Loucy (cell line): ENCODE data around the gene ANKS3.
A peak's percentile ranks its signal among the peaks of the same experiment; 100 is the strongest.

ENCODE experiments used
- H2AFZ ChIP-seq: fragments of 200-600 bp; sonication (generic); 2 replicates; pipeline ENCODE4 v1.6.0; 2016; ENCODE audit warnings: antibody characterized with exemption, mild to moderate bottlenecking, low read length, moderate library complexity
- H3F3A ChIP-seq: fragments of 200-600 bp; 2 replicates; pipeline ENCODE4 v1.6.0; 2016; ENCODE audit warnings: antibody characterized with exemption, low read depth, mild to moderate bottlenecking
- H3K27me3 ChIP-seq: fragments of 200-600 bp; sonication (generic); 2 replicates; pipeline ENCODE4 v1.6.1; 2014; ENCODE audit warnings: low read length, mild to moderate bottlenecking; ENCODE audit not compliant: insufficient read depth, poor library complexity, severe bottlenecking
- H3K36me3 ChIP-seq: fragments of 200-600 bp; sonication (generic); 2 replicates; pipeline ENCODE4 v1.6.1; 2016; ENCODE audit warnings: low read length; ENCODE audit not compliant: insufficient read depth
- H3K4me1 ChIP-seq: fragments of 200-600 bp; sonication (generic); 2 replicates; pipeline ENCODE4 v1.5.1; 2014; ENCODE audit warnings: low read length, mild to moderate bottlenecking; ENCODE audit not compliant: insufficient read depth, poor library complexity, severe bottlenecking
- H3K4me2 ChIP-seq: fragments of 200-600 bp; sonication (generic); 2 replicates; pipeline ENCODE4 v1.6.0; 2014; ENCODE audit warnings: antibody characterized with exemption, low read length, low read depth, mild to moderate bottlenecking; ENCODE audit not compliant: poor library complexity, severe bottlenecking
- H3K4me3 ChIP-seq: fragments of 200-600 bp; sonication (generic); 2 replicates; pipeline ENCODE4 v1.5.1; 2014; ENCODE audit warnings: low read length, mild to moderate bottlenecking, mixed read lengths; ENCODE audit not compliant: poor library complexity, severe bottlenecking
- H3K79me2 ChIP-seq: fragments of 200-600 bp; sonication (generic); 2 replicates; pipeline ENCODE4 v1.6.1; 2014; ENCODE audit warnings: low read length; ENCODE audit not compliant: insufficient read depth
- H3K9ac ChIP-seq: fragments of 200-600 bp; sonication (generic); 2 replicates; pipeline ENCODE4 v1.6.0; 2014; ENCODE audit warnings: mild to moderate bottlenecking, low read depth, low read length, moderate library complexity; ENCODE audit not compliant: poor library complexity, severe bottlenecking
- H3K9me2 ChIP-seq: fragments of 200-600 bp; sonication (generic); replicated peaks from 2 replicates; pipeline ENCODE4 v1.6.1; 2016; ENCODE audit warnings: low read depth, low read length, mixed read lengths
- H3K9me3 ChIP-seq: fragments of 200-600 bp; sonication (generic); 2 replicates; pipeline ENCODE4 v1.6.1; 2014; ENCODE audit warnings: mild to moderate bottlenecking, antibody characterized with exemption, low read length, low read depth; ENCODE audit not compliant: insufficient read depth
- H4K20me1 ChIP-seq: fragments of 200-600 bp; sonication (generic); 2 replicates; pipeline ENCODE4 v1.6.0; 2014; ENCODE audit warnings: antibody characterized with exemption, low read length, mild to moderate bottlenecking; ENCODE audit not compliant: insufficient read depth, poor library complexity, severe bottlenecking
- EZH2phosphoT487 ChIP-seq: fragments of 200-600 bp; IDR thresholded peaks from 2 replicates; pipeline ENCODE4 v1.6.1; 2018; ENCODE audit warnings: antibody characterized with exemption, mild to moderate bottlenecking, moderate library complexity, borderline replicate concordance
- TF ChIP-seq, protein P1 (sequence below): fragments of 200-600 bp; sonication (generic); conservative IDR thresholded peaks from 2 replicates; pipeline ENCODE4 v1.5.1; 2014; ENCODE audit warnings: mild to moderate bottlenecking, antibody characterized with exemption, low read length

Gene ANKS3, protein sequence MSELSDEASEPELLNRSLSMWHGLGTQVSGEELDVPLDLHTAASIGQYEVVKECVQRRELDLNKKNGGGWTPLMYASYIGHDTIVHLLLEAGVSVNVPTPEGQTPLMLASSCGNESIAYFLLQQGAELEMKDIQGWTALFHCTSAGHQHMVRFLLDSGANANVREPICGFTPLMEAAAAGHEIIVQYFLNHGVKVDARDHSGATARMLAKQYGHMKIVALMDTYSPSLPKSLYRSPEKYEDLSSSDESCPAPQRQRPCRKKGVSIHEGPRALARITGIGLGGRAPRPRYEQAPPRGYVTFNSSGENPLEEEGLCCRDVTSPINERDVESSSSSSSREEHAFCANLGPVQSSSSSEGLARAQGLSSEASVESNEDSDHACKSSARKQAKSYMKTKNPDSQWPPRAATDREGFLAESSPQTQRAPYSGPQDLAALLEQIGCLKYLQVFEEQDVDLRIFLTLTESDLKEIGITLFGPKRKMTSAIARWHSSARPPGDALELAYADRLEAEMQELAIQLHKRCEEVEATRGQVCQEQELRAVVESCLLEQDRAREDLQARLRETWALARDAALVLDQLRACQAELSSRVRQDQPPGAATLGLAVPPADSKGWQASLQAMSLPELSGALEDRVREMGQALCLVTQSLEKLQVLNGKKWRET

DNA sequence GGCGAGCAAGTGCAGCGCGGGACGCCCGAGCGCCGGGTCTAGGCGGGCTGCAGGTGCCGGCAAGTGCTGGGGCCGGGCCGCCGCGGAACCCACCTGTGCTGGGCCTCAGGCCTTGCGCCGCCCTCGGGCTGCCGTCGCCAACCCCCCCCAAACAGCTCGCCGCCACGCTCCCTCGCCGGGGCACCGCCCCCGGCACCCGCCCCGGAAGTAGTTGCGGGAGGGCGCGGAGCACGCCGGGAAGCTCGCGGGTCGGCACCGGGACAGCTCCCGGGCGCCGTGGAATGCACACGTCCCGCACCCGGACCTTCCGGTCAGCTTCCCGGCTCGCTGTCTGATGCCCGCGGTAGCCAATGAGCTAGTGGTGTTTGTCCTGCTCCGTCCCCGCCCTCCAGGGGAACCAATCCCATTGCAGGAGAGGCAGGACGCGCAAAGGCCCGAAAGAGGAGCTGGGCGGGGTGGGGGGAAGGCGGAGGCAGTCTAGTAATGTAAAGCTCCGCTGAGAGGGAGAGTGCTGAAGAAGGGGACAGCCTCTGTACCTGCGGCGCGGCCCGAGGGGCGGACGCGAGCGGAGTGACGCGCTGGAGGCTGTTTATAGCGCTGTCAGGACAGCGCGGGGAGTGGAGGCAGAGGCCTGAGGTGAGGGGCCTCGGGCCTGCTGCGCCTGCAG is at the start of gene ANKS3, which contains the start of gene DNAAF8:
Gene ANKS3 (minus strand): TSS at position 209 of the 667 bp plus-strand sequence. CDS start 4,122 bp downstream, outside the sequence.
Gene DNAAF8 (plus strand): TSS at position 475 of the 667 bp plus-strand sequence. CDS start 1,978 bp downstream, outside the sequence.
- H3K9me2 ChIP-seq, result no peaks in the 10 kb centered on the region
- H4K20me1 ChIP-seq, result no peaks in the 10 kb centered on the region
- H3K9me3 ChIP-seq, result no peaks in the 10 kb centered on the region
- peak within 1 kb of the TSS; percentile 94 for H3K4me2 ChIP-seq
- peak within 1 kb of the TSS; percentile 78 for H3K9ac ChIP-seq
- H3K4me3 ChIP-seq, result peak within 1 kb of the TSS; percentile 85
- H3K27me3 ChIP-seq, result no peaks in the 10 kb centered on the region
- no peaks in the 10 kb centered on the region for H3K36me3 ChIP-seq
- no peaks in the 10 kb centered on the region for H3K79me2 ChIP-seq
- H3K4me1 ChIP-seq, result peaks cover 5% of the 10 kb centered on the region
- no peak for TF ChIP-seq EZH2phosphoT487
- peak within 1 kb of the TSS; percentile 97 for H2AFZ ChIP-seq
- no peaks in the 10 kb centered on the region for H3F3A ChIP-seq

DNA sequence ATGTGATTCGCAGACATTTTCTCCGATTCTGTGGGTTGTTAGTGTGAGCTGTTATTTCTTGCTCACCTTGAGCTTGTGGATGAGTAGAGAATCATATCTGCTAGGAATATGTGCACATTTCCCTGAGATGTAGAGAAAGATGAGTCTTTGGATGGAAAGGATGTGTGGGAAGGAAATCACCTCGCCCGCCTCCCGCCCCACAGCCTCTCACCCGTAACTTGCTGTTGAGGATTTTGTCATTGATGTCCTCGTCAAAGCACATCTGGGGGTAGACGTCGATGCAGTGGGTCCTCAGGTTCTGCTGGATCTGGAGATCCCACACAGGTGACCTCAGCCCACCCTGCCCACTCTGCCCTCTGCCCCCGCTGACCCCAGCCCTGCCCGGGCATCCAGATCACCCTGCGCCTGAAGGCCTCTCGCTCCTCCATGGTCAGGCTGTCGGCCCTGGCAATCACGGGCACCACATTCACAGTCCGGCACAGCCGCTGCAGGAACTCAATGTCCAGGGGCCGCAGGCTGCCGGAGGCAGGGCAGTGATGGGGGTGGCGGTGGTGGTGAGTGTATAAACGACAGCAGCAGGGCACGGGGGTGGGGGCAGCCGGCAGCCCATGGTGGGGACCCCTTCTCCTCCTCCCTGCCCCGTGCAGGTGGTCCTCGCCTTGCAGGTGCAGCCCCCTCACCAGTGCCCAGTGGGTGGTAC is 49.3 kb upstream of the ANKS3 start:
- TF ChIP-seq, protein P1, sequence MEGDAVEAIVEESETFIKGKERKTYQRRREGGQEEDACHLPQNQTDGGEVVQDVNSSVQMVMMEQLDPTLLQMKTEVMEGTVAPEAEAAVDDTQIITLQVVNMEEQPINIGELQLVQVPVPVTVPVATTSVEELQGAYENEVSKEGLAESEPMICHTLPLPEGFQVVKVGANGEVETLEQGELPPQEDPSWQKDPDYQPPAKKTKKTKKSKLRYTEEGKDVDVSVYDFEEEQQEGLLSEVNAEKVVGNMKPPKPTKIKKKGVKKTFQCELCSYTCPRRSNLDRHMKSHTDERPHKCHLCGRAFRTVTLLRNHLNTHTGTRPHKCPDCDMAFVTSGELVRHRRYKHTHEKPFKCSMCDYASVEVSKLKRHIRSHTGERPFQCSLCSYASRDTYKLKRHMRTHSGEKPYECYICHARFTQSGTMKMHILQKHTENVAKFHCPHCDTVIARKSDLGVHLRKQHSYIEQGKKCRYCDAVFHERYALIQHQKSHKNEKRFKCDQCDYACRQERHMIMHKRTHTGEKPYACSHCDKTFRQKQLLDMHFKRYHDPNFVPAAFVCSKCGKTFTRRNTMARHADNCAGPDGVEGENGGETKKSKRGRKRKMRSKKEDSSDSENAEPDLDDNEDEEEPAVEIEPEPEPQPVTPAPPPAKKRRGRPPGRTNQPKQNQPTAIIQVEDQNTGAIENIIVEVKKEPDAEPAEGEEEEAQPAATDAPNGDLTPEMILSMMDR, result no peak
- no peak for TF ChIP-seq EZH2phosphoT487
- Histone ChIP-seq H3F3A (no peaks in the 10 kb centered on the region), H2AFZ (no peak overlapping the region), H3K4me3 (no peak overlapping the region), H3K79me2 (no peaks in the 10 kb centered on the region), H3K9me2 (no peaks in the 10 kb centered on the region), H3K4me1 (no peaks in the 10 kb centered on the region), H3K9ac (no peak overlapping the region), H3K36me3 (no peaks in the 10 kb centered on the region), H3K9me3 (no peaks in the 10 kb centered on the region), H4K20me1 (no peaks in the 10 kb centered on the region), H3K27me3 (no peaks in the 10 kb centered on the region), H3K4me2 (no peak overlapping the region)

DNA sequence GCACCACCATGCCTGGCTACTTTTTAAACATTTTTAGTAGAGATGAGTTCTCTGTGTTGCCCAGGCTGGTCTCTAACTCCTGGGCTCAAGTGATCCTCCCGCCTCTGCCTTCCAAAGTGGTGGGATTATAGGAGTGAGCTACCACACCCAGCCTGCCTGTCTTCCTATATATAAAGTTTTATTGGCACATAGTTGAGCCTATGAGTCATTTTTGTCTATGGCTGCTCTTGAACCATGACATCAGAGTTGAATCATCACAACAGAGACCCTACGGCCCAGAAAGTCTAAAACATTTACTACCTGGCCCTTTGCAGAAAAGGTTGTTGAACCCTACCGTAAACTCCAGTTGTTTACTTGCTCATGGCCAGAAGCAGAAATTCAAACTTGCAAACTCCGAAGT is 46.2 kb upstream of the ANKS3 start:
- TF ChIP-seq, protein P1, result no peak
- TF ChIP-seq EZH2phosphoT487, result no peak
- no peaks in the 10 kb centered on the region for H3K9me3 ChIP-seq
- H3K9me2 ChIP-seq, result no peaks in the 10 kb centered on the region
- H3K79me2 ChIP-seq, result no peaks in the 10 kb centered on the region
- no peaks in the 10 kb centered on the region for H4K20me1 ChIP-seq
- no peak overlapping the region for H2AFZ ChIP-seq
- H3K9ac ChIP-seq, result no peak overlapping the region
- no peaks in the 10 kb centered on the region for H3K27me3 ChIP-seq
- H3K4me2 ChIP-seq, result no peak overlapping the region
- H3K4me1 ChIP-seq, result no peaks in the 10 kb centered on the region
- H3K36me3 ChIP-seq, result no peaks in the 10 kb centered on the region
- H3K4me3 ChIP-seq, result no peak overlapping the region
- H3F3A ChIP-seq, result no peaks in the 10 kb centered on the region
